Nucleus accumbens (tissue), 56 donors: ENCODE results near the gene CKAP2.
A peak's percentile ranks its signal among the peaks of the same experiment; 100 is the strongest.
"Not testable (repeated sequence)": the region's sequence is repeated elsewhere in the genome, so short reads cannot be mapped to it uniquely, and the experiment has no call there.

Source experiments
- DNase-seq, 56 donors: peaks; one replicate each; lab custom pipeline; 2025; lab: John Stamatoyannopoulos, UW

Gene CKAP2

GRCh38 chr13:52454820-52455676, at the start of gene CKAP2:
CKAP2 (plus strand) TSS chr13:52455478; CDS start chr13:52455557, 79 bp downstream.
- DNase-seq = peak in 55 of 56 donors; percentile 43 to 96 (median 86)

GRCh38 chr13:52405767-52406494, 49.3 kb upstream of the CKAP2 start, which contains the start of gene THSD1:
THSD1 (minus strand) TSS chr13:52406172; CDS start chr13:52402600, 3,572 bp downstream.
- peak in 17 of 56 donors; percentile 1 to 38 (median 21) for DNase-seq

GRCh38 chr13:52406629-52407028, 48.6 kb upstream of the CKAP2 start:
- no peak for DNase-seq

- not testable (repeated sequence) for DNase-seq
Observed at GRCh38 chr13:52407436-52407835, 47.8 kb upstream of the CKAP2 start.

GRCh38 chr13:52408071-52408658, 47.1 kb upstream of the CKAP2 start:
- not testable (repeated sequence) for DNase-seq

GRCh38 chr13:52411629-52412028, 43.6 kb upstream of the CKAP2 start:
- DNase-seq = no peak

- no peak for DNase-seq
Observed at GRCh38 chr13:52412128-52412527, 43.1 kb upstream of the CKAP2 start.

GRCh38 chr13:52414051-52414450, 41.2 kb upstream of the CKAP2 start:
- DNase-seq = no peak

- DNase-seq = no peak
Observed at GRCh38 chr13:52414963-52415362, 40.3 kb upstream of the CKAP2 start.

- DNase-seq = no peak
Observed at GRCh38 chr13:52419080-52419479, 36.2 kb upstream of the CKAP2 start.

GRCh38 chr13:52421216-52421615, 34.1 kb upstream of the CKAP2 start:
- DNase-seq = no peak

GRCh38 chr13:52428295-52428694, 27.0 kb upstream of the CKAP2 start:
- DNase-seq = no peak

GRCh38 chr13:52432456-52432855, 22.8 kb upstream of the CKAP2 start:
- no peak for DNase-seq

GRCh38 chr13:52446265-52446664, 9.0 kb upstream of the CKAP2 start:
- no peak for DNase-seq

GRCh38 chr13:52447354-52447753, 7.9 kb upstream of the CKAP2 start:
- no peak for DNase-seq

GRCh38 chr13:52447815-52448552, 7.3 kb upstream of the CKAP2 start:
- DNase-seq = no peak

- no peak for DNase-seq
Observed at GRCh38 chr13:52449331-52450011, 5.8 kb upstream of the CKAP2 start.

- DNase-seq = peak; percentile 25 to 98 (median 89)
Observed at GRCh38 chr13:52450012-52450792, 5.1 kb upstream of the CKAP2 start, which contains the start of gene VPS36. VPS36 (minus strand) TSS chr13:52450634; CDS start chr13:52450594, 40 bp downstream.

- DNase-seq = no peak
Observed at GRCh38 chr13:52450793-52451116, 4.5 kb upstream of the CKAP2 start.
